Neuronal stem cell (in vitro differentiated cells): ENCODE measurements around the gene COL6A1.
A peak's percentile ranks its signal among the peaks of the same experiment; 100 is the strongest.

Experiments used
- DNase-seq: peaks from one replicate; pipeline ENCODE4 v3.0.0-alpha.2; 2013; ENCODE audit warnings: low spot score
- H2AFZ ChIP-seq: one replicate; pipeline ENCODE4 v1.6.1; 2013; ENCODE audit warnings: mild to moderate bottlenecking, low read length, inconsistent platforms
- H2AK5ac ChIP-seq: 2 replicates; pipeline ENCODE4 v1.6.1; 2013; ENCODE audit warnings: low read depth, mild to moderate bottlenecking, inconsistent platforms, low read length, moderate library complexity, mixed read lengths
- H2BK120ac ChIP-seq: 2 replicates; pipeline ENCODE4 v1.6.1; 2013; ENCODE audit warnings: low read depth, mild to moderate bottlenecking, inconsistent platforms, low read length, moderate library complexity, mixed read lengths
- H2BK12ac ChIP-seq: one replicate; pipeline ENCODE4 v1.6.1; 2013; ENCODE audit warnings: low read length, inconsistent platforms
- H2BK15ac ChIP-seq: 2 replicates; pipeline ENCODE4 v1.6.1; 2013; ENCODE audit warnings: mild to moderate bottlenecking, low read length, inconsistent platforms, mixed read lengths
- H2BK5ac ChIP-seq: one replicate; pipeline ENCODE4 v1.6.1; 2013; ENCODE audit warnings: inconsistent platforms, mild to moderate bottlenecking, low read length, moderate library complexity
- H3K14ac ChIP-seq: one replicate; pipeline ENCODE4 v1.6.1; 2013; ENCODE audit warnings: low read length, inconsistent platforms
- H3K18ac ChIP-seq: 2 replicates; pipeline ENCODE4 v1.6.1; 2013; ENCODE audit warnings: low read length, inconsistent platforms
- H3K23ac ChIP-seq: 2 replicates; pipeline ENCODE4 v1.6.1; 2013; ENCODE audit warnings: low read depth, mild to moderate bottlenecking, mixed read lengths, low read length, inconsistent platforms; ENCODE audit not compliant: poor library complexity
- H3K27ac ChIP-seq: replicated peaks from 3 replicates; pipeline ENCODE4 v1.5.1; 2013; ENCODE audit warnings: low read length, inconsistent platforms
- H3K27me3 ChIP-seq, 3 experiments: 2 replicates each; pipeline ENCODE4 v1.6.1; 2013; ENCODE audit warnings: low read length in 3 of 3, mild to moderate bottlenecking in 2 of 3, inconsistent platforms in 1 of 3, low read depth in 1 of 3, mixed read lengths in 1 of 3, moderate library complexity in 1 of 3; ENCODE audit not compliant: control insufficient read depth in 3 of 3, insufficient read depth in 3 of 3
- H3K36me3 ChIP-seq, 2 donors: replicated peaks in 1 of 2; 2 replicates each; pipeline ENCODE4 v1.6.1; 2013; ENCODE audit warnings: low read length in 2 of 2; ENCODE audit not compliant: control insufficient read depth in 2 of 2, insufficient read depth in 2 of 2
- H3K4ac ChIP-seq: 2 replicates; pipeline ENCODE4 v1.6.1; 2013; ENCODE audit warnings: inconsistent platforms, mild to moderate bottlenecking, low read length, moderate library complexity
- H3K4me1 ChIP-seq, 2 donors: 1 replicate in 1 of 2; 2 replicates in 1 of 2; pipeline ENCODE4 v1.6.1; 2013; ENCODE audit warnings: low read length in 2 of 2, low read depth in 1 of 2; ENCODE audit not compliant: control insufficient read depth in 2 of 2, insufficient read depth in 1 of 2
- H3K4me2 ChIP-seq: one replicate; pipeline ENCODE4 v1.6.1; 2013; ENCODE audit warnings: mild to moderate bottlenecking, low read length, inconsistent platforms; ENCODE audit not compliant: insufficient read depth, poor library complexity, severe bottlenecking
- H3K4me3 ChIP-seq, 2 donors: 2 replicates each; pipeline ENCODE4 v1.5.1; 2013; ENCODE audit warnings: low read length in 2 of 2, mild to moderate bottlenecking in 2 of 2, inconsistent platforms in 1 of 2, moderate library complexity in 1 of 2
- H3K79me1 ChIP-seq: one replicate; pipeline ENCODE4 v1.6.1; 2013; ENCODE audit warnings: low read depth, mild to moderate bottlenecking, inconsistent platforms, low read length, moderate library complexity
- H3K9ac ChIP-seq: one replicate; pipeline ENCODE4 v1.6.1; 2013; ENCODE audit warnings: mild to moderate bottlenecking, low read depth, low read length, inconsistent platforms; ENCODE audit not compliant: poor library complexity
- H3K9me3 ChIP-seq, 2 donors: replicated peaks in 1 of 2; 2 replicates each; pipeline versions ENCODE3 to v1.6.1; 2013; ENCODE audit warnings: low read length in 2 of 2, mild to moderate bottlenecking in 2 of 2, inconsistent platforms in 1 of 2, low read depth in 1 of 2, mixed read lengths in 1 of 2, moderate library complexity in 1 of 2; ENCODE audit not compliant: control insufficient read depth in 2 of 2, insufficient read depth in 1 of 2
- H4K8ac ChIP-seq: one replicate; pipeline ENCODE4 v1.6.1; 2013; ENCODE audit warnings: low read depth, mild to moderate bottlenecking, inconsistent platforms, low read length, moderate library complexity
- H4K91ac ChIP-seq: one replicate; pipeline ENCODE4 v1.6.1; 2013; ENCODE audit warnings: low read length, low read depth, mild to moderate bottlenecking, inconsistent platforms; ENCODE audit not compliant: poor library complexity
- WGBS, 2 donors: extraction: QIAGEN DNeasy Blood & Tissue Kit; methylation state at CpG; one replicate each; pipeline ENCODE4 v1.1.7; 2013; ENCODE audit warnings: missing lambda C conversion rate in 2 of 2, mixed read lengths in 1 of 2; ENCODE audit not compliant: insufficient read length in 2 of 2, insufficient replicate concordance in 1 of 2; ENCODE audit errors: extremely low coverage in 2 of 2; 5-methylcytosine and 5-hydroxymethylcytosine counted together

The COL6A1 gene

DNA sequence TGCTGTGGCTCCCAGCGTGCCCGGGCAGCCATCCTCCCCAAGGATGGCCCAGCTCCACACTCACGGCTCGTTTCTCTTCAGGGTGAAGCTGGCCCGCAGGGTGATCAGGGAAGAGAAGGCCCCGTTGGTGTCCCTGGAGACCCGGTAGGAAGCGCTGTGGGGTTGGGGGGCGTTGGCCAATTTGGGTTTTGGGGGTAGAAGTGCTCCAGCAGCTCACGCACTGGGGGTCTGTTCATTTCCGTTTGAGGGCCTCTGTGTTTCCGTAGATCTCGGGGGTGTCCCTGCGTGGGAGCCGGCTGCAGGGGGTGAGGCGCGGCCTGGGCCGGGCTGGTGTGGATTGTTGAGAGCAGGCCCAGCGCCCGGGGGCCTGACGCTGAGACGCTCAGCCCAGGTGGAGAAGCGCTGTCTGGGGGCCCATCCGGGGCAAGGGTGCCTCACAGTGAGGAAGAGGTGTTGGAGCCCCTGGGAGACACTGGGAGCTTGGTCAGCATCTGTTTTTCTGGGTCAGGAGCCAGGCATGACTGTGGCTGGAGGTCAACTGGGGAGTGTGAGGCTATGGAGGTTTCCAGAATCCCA, 12.6 kb downstream of the COL6A1 start:
- peaks cover 5 to 35% of the 10 kb centered on the region in 2 donors for H3K36me3 ChIP-seq
- peak overlapping the region; percentile 56 for H2AK5ac ChIP-seq

DNA sequence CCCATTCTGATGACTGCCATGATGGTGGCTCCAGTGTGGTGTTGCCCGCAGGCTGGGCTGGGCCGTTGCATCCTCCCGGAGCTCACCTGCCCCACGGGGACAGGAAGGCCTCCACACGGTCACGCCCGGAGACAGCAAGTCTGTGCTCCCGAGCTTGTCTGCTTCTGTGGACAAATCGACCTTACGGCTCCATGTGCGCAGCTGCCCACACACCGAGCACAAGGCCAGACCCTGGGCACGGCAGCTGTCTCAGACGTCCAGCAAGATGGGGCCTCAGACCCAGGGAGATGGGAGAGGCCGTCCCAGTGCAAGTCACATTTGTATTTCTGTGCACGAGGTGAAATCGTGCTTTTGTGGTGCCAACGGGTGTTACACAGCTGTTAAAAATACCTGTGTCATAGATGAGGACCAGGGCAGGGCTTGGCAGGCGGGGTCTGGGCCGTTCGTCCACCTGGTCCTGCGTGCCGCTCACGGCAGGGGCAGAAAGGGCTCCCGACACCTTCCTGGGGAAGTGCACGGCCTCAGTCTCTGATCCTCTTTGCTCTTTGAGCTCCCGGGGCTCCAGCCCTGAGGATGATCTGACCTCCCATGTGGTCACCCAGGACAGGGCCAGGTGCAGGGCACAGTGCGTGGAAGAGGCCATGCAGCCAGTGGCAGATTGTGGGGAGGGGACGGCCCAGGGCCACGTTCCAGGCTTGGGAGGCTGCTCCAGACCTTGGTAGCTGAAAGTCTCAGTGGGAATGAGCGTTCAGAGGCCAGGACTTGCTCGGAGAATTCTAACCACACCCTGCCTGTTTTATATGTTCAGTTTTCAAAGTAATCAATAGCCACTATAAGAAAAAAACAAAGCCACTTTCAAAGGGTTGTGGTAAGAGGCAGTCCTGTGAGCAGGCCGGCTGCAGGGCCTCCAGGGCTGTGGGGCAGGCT, 13.5 kb downstream of the COL6A1 start:
- Histone ChIP-seq H3K9ac (no peak overlapping the region), H3K4me2 (no peak overlapping the region), H2BK5ac (peak overlapping the region; percentile 48), H3K23ac (peak overlapping the region; percentile 86), H3K36me3 (peaks cover 5 to 35% of the 10 kb centered on the region in 2 donors), H4K91ac (no peak overlapping the region), H3K4ac (no peak overlapping the region), H3K79me1 (peaks cover 4% of the 10 kb centered on the region), H2BK15ac (no peak overlapping the region), H2BK12ac (no peak overlapping the region), H3K9me3 (no peaks in the 10 kb centered on the region), H2AFZ (no peak overlapping the region), H3K27me3 (no peaks in the 10 kb centered on the region), H3K18ac (peak overlapping the region; percentile 44), H2BK120ac (no peak overlapping the region), H3K4me3 (no peak overlapping the region), H4K8ac (peak overlapping the region; percentile 72), H3K4me1 (no peaks in the 10 kb centered on the region), H2AK5ac (no peak overlapping the region), H3K27ac (no peak overlapping the region), H3K14ac (peak overlapping the region; percentile 63)
- WGBS, 2 donors, result no CpG with 5 or more reads among the region's 33 CpGs
- DNase-seq, result no peak

More for the DNA sequence above, 12.6 kb downstream of the COL6A1 start:
- Histone ChIP-seq H3K27ac (no peak overlapping the region), H3K14ac (no peak overlapping the region), H2BK120ac (no peak overlapping the region), H3K23ac (peak overlapping the region; percentile 43), H2BK15ac (no peak overlapping the region), H3K9ac (no peak overlapping the region), H3K27me3 (no peaks in the 10 kb centered on the region), H2BK5ac (peak overlapping the region; percentile 82), H4K91ac (no peak overlapping the region), H3K4me3 (no peak overlapping the region), H3K4me2 (no peak overlapping the region), H4K8ac (peak overlapping the region; percentile 43), H3K4ac (peak overlapping the region; percentile 23), H3K9me3 (no peaks in the 10 kb centered on the region), H2BK12ac (no peak overlapping the region), H3K79me1 (peaks cover 4% of the 10 kb centered on the region), H3K4me1 (no peaks in the 10 kb centered on the region), H2AFZ (no peak overlapping the region), H3K18ac (no peak overlapping the region)
- no peak for DNase-seq
- no CpG with 5 or more reads among the region's 24 CpGs for WGBS, 2 donors

DNA sequence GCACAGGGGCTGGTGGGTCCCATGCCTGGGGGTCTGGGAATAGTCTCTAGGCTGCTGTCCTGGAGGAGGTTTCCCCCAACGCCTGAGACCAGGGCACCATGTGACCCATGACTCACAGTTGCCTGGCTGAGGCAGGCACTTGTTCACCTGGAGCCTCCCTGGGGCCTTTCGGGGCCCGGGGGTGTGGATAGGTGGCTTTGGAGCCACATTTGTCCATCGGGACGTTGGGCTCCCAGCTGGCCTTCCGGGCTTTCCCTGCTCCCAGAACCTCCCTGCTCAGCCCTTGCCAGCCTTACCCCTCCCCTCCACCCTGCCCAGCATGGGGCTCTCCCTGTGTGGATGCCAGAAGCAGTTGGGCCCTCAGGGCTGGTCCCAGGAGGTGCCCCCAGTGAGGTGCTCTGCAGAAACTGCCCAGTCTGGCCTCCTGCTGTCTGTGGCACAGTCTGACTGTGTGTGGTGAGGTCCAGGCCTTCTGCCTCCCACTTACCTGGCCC, 14.2 kb downstream of the COL6A1 start:
- Histone ChIP-seq H4K91ac (no peak overlapping the region), H3K9me3 (no peaks in the 10 kb centered on the region), H4K8ac (no peak overlapping the region), H2BK5ac (peak overlapping the region; percentile 48), H3K18ac (no peak overlapping the region), H3K4me1 (no peaks in the 10 kb centered on the region), H2AK5ac (peak overlapping the region; percentile 28), H2BK15ac (no peak overlapping the region), H3K79me1 (peaks cover 4% of the 10 kb centered on the region), H3K4me3 (peak overlapping the region in 1 of 2 donors; percentile 38), H3K36me3 (peaks cover 5 to 28% of the 10 kb centered on the region in 2 donors), H3K23ac (peak overlapping the region; percentile 95), H3K27me3 (no peaks in the 10 kb centered on the region), H3K14ac (peak overlapping the region; percentile 56), H2BK12ac (no peak overlapping the region), H3K27ac (no peak overlapping the region), H2AFZ (no peak overlapping the region), H3K4me2 (no peak overlapping the region), H3K9ac (peak overlapping the region; percentile 81), H3K4ac (no peak overlapping the region), H2BK120ac (no peak overlapping the region)
- no CpG with 5 or more reads among the region's 6 CpGs for WGBS, 2 donors
- no peak for DNase-seq
